GM21528 (cell line): ENCODE data around the gene CENPB.
"Not testable (repeated sequence)": the region's sequence is repeated elsewhere in the genome, so short reads cannot be mapped to it uniquely, and the experiment has no call there.

ENCODE experiments used
- ATAC-seq: cut with Tn5 transposase; IDR thresholded peaks from one replicate; pipeline ENCODE4 v1.9.1; 2021; ENCODE audit warnings: mild to moderate bottlenecking, moderate library complexity; ENCODE audit not compliant: unreplicated experiment, low FRiP score

Gene CENPB

GRCh38 chr20:3786665-3787323 lies at the start of gene CENPB:
Gene CENPB (minus strand): TSS chr20:3786740. CDS start chr20:3786483, 257 bp downstream.
- ATAC-seq = peak; percentile 71

DNA sequence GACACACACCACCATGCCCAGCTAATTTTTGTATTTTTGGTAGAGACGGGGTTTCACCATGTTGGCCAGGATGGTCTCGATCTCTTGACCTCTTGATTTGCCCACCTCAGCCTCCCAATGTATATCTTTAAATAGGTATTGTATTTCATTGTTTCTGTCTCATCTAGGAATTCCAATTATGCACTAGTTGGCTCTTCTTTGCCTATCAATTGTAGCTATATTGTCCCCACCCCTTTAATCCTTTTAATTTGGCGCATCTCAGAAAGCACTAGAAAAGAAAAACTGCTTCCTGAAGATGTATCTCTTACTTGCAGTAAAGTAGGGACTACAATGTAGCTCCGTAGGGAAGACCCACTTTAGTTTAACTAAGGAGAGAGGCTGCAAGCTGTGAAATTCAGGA lies 49.6 kb upstream of the CENPB start:
- no peak for ATAC-seq

DNA sequence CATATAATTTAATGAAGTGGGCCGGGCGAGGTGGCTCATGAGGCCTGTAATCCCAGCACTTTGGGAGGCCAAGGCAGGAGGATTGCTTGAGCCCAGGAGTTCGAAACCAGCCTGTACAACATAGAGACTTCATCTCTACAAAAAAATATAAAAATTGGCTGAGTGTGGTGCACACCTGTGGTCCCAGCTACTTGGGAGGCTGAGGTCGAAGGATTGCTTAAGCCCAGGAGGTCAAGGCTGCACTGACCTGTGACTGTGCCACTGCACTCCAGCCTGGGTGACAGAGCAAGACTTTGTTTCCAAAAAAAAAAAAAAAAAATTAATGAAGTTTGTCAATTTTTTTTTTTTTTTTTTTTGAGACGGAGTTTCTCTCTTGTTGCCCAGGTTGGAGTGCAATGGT lies 43.4 kb upstream of the CENPB start:
- ATAC-seq = not testable (repeated sequence)

- no peak for ATAC-seq
Observed at GRCh38 chr20:3828798-3829197, 42.3 kb upstream of the CENPB start.

DNA sequence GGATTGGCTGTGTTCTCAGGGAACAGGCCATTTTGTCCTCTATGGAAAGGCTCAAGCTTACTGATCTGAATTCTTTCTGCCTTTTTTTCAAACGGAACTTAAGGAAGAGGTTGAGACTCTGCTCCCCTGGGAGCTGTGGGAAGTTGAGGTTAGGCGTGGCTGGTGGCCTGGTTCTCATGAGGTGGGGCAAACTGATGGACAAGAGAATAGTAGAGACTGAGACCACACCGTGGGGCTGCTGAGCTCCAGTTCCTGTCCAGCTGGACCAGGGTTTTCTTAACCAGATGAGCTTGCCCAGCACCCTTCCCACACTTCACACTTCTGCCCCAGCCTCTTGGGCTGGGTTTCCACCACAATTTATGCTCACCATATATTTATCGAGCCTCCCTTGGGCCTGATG lies 39.9 kb upstream of the CENPB start:
- no peak for ATAC-seq

DNA sequence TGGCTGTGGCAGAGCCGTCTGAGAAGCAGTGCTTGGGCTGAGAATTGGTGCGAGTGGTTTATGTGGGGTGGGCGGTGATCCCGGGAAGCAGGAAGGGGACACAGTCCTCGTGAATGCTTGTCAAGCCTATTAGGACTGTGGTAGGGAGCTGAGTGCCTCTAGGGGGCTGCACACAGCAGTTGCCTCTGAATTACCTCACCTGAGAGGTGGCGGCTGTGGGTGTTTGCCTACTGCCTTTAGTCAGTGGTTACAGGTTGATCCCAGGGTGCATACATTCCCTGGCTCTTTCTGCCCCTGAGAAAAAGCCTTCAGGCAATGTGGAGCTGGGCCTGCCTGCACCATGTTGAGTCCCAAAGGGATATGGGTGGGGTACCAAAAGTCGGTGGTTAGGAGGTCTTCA lies 39.0 kb upstream of the CENPB start:
- no peak for ATAC-seq

GRCh38 chr20:3823881-3824280 lies 37.3 kb upstream of the CENPB start:
- ATAC-seq = no peak

- ATAC-seq = no peak
Observed at GRCh38 chr20:3821996-3822395, 35.5 kb upstream of the CENPB start.

DNA sequence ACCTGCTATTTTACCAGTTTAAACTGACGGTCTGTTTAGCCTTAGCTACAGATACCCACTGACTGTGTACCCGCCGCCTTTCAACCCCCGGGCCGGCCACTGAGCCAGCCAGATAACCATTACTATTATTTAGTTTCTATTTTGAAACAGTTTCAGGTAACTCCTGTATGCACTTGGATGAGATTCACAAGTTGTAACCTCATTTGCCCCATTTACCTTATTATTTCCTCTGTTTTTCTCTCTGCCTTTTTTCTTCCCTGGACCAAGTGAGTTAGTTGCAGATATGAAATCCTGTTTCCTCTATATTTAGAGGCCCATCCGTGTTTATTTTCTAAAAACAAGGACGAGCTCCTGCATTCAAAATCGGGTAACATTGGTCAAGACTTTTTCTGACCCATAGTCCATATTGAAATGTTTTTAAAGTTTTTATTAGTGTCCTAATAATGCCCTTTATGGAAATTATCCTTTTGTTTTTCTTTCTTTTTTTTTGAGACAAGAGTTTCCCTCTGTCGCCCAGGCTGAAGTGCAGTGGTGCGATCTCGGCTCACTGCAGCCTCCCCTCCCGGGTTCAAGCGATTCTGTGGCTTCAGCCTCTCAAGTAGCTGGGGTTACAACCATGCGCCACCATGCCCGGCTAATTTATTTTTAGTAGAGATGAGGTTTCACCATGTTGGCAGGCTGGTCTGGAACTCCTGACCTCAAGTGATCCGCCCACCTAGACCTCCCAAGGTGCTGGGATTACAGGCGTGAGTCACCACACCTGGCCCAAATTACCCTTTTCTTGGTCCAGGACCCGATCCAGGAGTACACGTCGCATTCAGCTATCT lies 34.6 kb upstream of the CENPB start:
- ATAC-seq = peak; percentile 9

DNA sequence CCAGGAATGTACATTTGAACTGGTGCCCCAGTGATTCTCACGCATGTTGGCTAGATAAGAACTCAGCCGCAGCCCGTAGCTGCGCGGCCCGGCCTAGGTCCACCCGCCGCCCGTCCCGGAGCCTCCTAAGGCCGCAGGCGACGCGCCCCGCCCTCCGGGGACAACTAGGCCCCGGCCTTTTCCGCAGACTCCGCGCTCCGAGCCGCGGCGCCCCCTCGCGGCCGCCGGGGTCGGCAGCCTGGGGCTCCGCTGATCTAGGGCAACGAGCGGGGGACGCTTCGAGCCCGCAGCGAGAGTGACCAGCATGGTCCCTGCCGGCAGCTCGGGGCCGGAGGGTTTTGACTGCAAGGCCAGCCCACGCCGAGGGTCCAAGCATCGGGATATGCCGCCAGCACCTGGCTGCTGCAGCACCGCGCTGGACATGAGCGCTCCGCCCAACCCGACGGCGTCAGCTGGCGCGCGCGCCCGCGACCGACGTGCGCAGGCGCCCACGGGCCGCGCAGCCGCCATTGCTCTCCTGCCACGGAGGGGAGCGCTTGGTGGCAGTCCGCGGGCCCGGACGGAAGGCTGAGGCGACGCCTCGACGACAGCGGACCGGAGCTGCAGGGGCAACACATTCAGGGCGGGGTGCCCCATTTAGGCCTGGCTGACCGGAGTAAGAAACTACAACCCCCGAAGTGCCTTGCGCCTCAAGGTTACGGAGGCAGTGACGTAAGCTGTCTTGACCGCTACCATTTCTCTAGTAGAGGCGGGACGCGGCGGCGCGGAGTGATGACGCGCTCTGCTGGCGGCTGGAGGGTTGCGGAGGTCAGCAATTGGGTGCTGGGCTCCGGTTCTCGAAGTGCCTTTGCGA lies 33.7 kb upstream of the CENPB start, which contains the start of gene AP5S1:
AP5S1 (plus strand) TSS at position 500 of the 853 bp plus-strand sequence. CDS start 1,571 bp downstream, outside the sequence.
- ATAC-seq = peak; percentile 85

- no peak for ATAC-seq
Observed at GRCh38 chr20:3819411-3820047, 33.0 kb upstream of the CENPB start.

GRCh38 chr20:3818155-3819151 lies 31.9 kb upstream of the CENPB start:
- no peak for ATAC-seq

- ATAC-seq = no peak
Observed at GRCh38 chr20:3815703-3816315, 29.3 kb upstream of the CENPB start.

- no peak for ATAC-seq
Observed at GRCh38 chr20:3814928-3815495, 28.5 kb upstream of the CENPB start.

- no peak for ATAC-seq
Observed at GRCh38 chr20:3813848-3814581, 27.5 kb upstream of the CENPB start.

DNA sequence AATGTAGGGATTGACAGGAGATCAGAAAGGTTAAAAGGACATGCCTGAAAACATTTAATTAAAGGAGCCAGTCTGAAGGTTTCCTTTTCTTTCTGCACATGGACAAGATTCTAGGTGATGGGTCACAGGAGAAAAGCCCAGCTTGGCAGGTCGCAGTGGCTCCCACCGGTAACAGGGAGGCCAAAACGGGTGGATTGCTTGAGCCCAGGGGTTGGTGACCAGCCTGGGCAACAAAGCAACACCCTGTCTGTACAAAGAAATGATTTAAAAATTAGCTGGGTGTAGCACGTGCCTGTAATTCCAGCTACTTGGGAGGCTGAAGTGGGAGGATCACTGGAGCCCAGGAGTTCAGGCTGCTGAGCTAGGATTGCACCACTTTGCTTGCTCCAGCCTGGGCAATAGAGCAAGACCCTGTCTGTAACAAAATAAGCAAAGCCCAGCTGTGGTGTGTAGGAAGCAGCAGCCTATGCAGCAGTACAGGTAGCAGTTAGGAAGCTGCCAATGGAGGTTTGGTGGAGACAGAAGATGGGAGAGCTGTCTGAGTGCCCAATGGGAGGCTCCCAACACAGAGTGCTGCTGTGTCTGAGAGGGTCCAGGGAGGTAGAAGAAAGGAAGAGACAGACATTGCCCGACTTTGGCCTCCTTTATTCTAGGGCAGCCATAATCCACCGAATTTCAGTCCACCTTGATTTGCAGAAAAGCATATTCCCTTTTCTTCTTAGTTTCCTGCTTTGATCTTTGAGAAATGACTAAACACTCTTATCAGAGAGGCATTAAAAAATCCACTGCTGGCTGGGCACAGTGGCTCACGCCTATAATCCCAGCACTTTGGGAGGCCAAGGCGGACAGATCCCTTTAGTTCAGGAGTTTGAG lies 26.7 kb upstream of the CENPB start:
- ATAC-seq = no peak

- ATAC-seq = no peak
Observed at GRCh38 chr20:3812259-3812681, 25.7 kb upstream of the CENPB start.
